IMR-90 (cell line): Measurements from ENCODE around the gene FOXF1. TPM values are rescaled to one million over a fixed set of nuclear protein-coding genes. Genes with fewer than 3 reads are reported as not detected.

Experiments used
- ATAC-seq: fragments of 200-7000 bp; cut with Tn5 transposase; 2 replicates; pipeline ENCODE4 v1.9.1; 2020; ENCODE audit warnings: low read depth, mild to moderate bottlenecking, moderate library complexity
- BruUV-seq: library from RNA; stranded (reverse); fragments of 400-500 nt; replicated peaks from 2 replicates; lab custom pipeline; 2021; lab: Mats Ljungman, UMichigan
- CTCF ChIA-PET: fragments of 300-600 bp; formaldehyde crosslinking; extraction: SDS; loops from one replicate; lab custom pipeline; 2021; ENCODE audit warnings: antibody characterized with exemption; lab: Yijun Ruan, JAX
- POLR2A ChIA-PET: fragments of 300-600 bp; sonication (Branson Sonifier 250); formaldehyde crosslinking; loops from one replicate; lab custom pipeline; 2022; ENCODE audit warnings: antibody characterized with exemption; ENCODE audit not compliant: unreplicated experiment; lab: Charles Lee
- DNase-seq: peaks from one replicate; pipeline ENCODE4 v3.0.0; 2013
- H2AFZ ChIP-seq: replicated peaks from 2 replicates; pipeline ENCODE3; 2013; ENCODE audit warnings: low read length, mild to moderate bottlenecking; ENCODE audit not compliant: poor library complexity
- H2AK5ac ChIP-seq: 2 replicates; pipeline ENCODE4 v1.6.1; 2013; ENCODE audit warnings: low read depth, low read length, inconsistent platforms
- H2AK9ac ChIP-seq: replicated peaks from 2 replicates; pipeline ENCODE3; 2013; ENCODE audit warnings: mild to moderate bottlenecking, low read depth, low read length, moderate library complexity; ENCODE audit not compliant: poor library complexity
- H2BK120ac ChIP-seq: 2 replicates; pipeline ENCODE4 v1.6.1; 2013; ENCODE audit warnings: low read depth, low read length, inconsistent platforms
- H2BK15ac ChIP-seq: 3 replicates; pipeline ENCODE4 v1.6.1; 2013; ENCODE audit warnings: low read depth, low read length, inconsistent platforms
- H2BK20ac ChIP-seq: 2 replicates; pipeline ENCODE4 v1.6.1; 2013; ENCODE audit warnings: low read depth, mild to moderate bottlenecking, inconsistent platforms, low read length, moderate library complexity
- H2BK5ac ChIP-seq: 2 replicates; pipeline ENCODE4 v1.6.1; 2013; ENCODE audit warnings: mild to moderate bottlenecking, low read depth, low read length, inconsistent platforms; ENCODE audit not compliant: poor library complexity, severe bottlenecking
- H3K14ac ChIP-seq: replicated peaks from 2 replicates; pipeline ENCODE4 v1.6.1; 2013; ENCODE audit warnings: low read depth, low read length, inconsistent platforms
- H3K18ac ChIP-seq: 2 replicates; pipeline ENCODE4 v1.6.1; 2013; ENCODE audit warnings: low read depth, low read length, control low read depth
- H3K23ac ChIP-seq: 2 replicates; pipeline ENCODE4 v1.6.1; 2013; ENCODE audit warnings: low read depth, low read length, inconsistent platforms
- H3K27ac ChIP-seq: 2 replicates; pipeline ENCODE4 v1.5.1; 2013; ENCODE audit warnings: mild to moderate bottlenecking, control low read depth, low read length; ENCODE audit not compliant: insufficient read depth
- H3K27me3 ChIP-seq: 2 replicates; pipeline ENCODE4 v1.6.1; 2013; ENCODE audit warnings: low read length; ENCODE audit not compliant: control insufficient read depth, insufficient read depth
- H3K36me3 ChIP-seq: 2 replicates; pipeline ENCODE4 v1.6.1; 2013; ENCODE audit warnings: low read length, mixed read lengths; ENCODE audit not compliant: control insufficient read depth, insufficient read depth
- H3K4ac ChIP-seq: 2 replicates; pipeline ENCODE4 v1.6.1; 2013; ENCODE audit warnings: low read depth, low read length, inconsistent platforms
- H3K4me1 ChIP-seq: 2 replicates; pipeline ENCODE4 v1.6.1; 2013; ENCODE audit warnings: low read length, mixed read lengths; ENCODE audit not compliant: control insufficient read depth, insufficient read depth
- H3K4me2 ChIP-seq: 2 replicates; pipeline ENCODE4 v1.6.1; 2013; ENCODE audit warnings: low read depth, mild to moderate bottlenecking, control low read depth, low read length, moderate library complexity
- H3K4me3 ChIP-seq: 2 replicates; pipeline ENCODE4 v1.5.1; 2013; ENCODE audit warnings: low read depth, mild to moderate bottlenecking, control low read depth, low read length, moderate library complexity; ENCODE audit not compliant: insufficient read depth
- H3K56ac ChIP-seq: 2 replicates; pipeline ENCODE4 v1.6.1; 2013; ENCODE audit warnings: low read length, inconsistent platforms; ENCODE audit not compliant: insufficient read depth; ENCODE audit errors: extremely low read depth
- H3K79me1 ChIP-seq, 2 experiments: 2 replicates each; pipeline ENCODE4 v1.6.1; 2013; ENCODE audit warnings: low read length in 2 of 2, inconsistent platforms in 1 of 2, low read depth in 1 of 2
- H3K9ac ChIP-seq: 2 replicates; pipeline ENCODE4 v1.6.1; 2013; ENCODE audit warnings: low read depth, low read length, control low read depth
- H3K9me1 ChIP-seq: 2 replicates; pipeline ENCODE4 v1.6.1; 2013; ENCODE audit warnings: low read length, inconsistent platforms; ENCODE audit not compliant: insufficient read depth
- H3K9me3 ChIP-seq: 2 replicates; pipeline ENCODE4 v1.6.1; 2013; ENCODE audit warnings: low read length; ENCODE audit not compliant: control insufficient read depth, insufficient read depth
- H4K20me1 ChIP-seq: 2 replicates; pipeline ENCODE4 v1.6.1; 2013; ENCODE audit warnings: low read length, inconsistent platforms; ENCODE audit not compliant: insufficient read depth
- H4K5ac ChIP-seq: 2 replicates; pipeline ENCODE4 v1.6.1; 2013; ENCODE audit warnings: mild to moderate bottlenecking, low read depth, low read length, control low read depth
- H4K8ac ChIP-seq, 2 experiments: 2 replicates each; pipeline ENCODE4 v1.6.1; 2013; ENCODE audit warnings: low read depth in 2 of 2, low read length in 2 of 2, control low read depth in 1 of 2, inconsistent platforms in 1 of 2
- H4K91ac ChIP-seq: 2 replicates; pipeline ENCODE4 v1.6.1; 2013; ENCODE audit warnings: low read depth, low read length, inconsistent platforms; ENCODE audit not compliant: insufficient read depth
- BHLHE40 ChIP-seq: fragments of 150-350 bp; IDR thresholded peaks from 2 replicates; pipeline ENCODE4 v1.6.1; 2016; ENCODE audit warnings: mild to moderate bottlenecking, low read depth, low read length
- CEBPB ChIP-seq: IDR thresholded peaks from 2 replicates; pipeline ENCODE4 v1.6.1; 2012; ENCODE audit warnings: low read depth, low read length, improper control_type of control experiment
- CHD1 ChIP-seq: IDR thresholded peaks from 2 replicates; pipeline ENCODE4 v1.6.1; 2012; ENCODE audit warnings: low read depth, low read length, improper control_type of control experiment
- FOS ChIP-seq: fragments of 150-350 bp; IDR thresholded peaks from 2 replicates; pipeline ENCODE4 v1.6.1; 2016; ENCODE audit warnings: low read depth, low read length
- MAFK ChIP-seq: IDR thresholded peaks from 2 replicates; pipeline ENCODE4 v1.6.1; 2012; ENCODE audit warnings: low read depth, low read length, improper control_type of control experiment
- MAZ ChIP-seq: IDR thresholded peaks from 2 replicates; pipeline ENCODE4 v1.6.1; 2012; ENCODE audit warnings: low read depth, mild to moderate bottlenecking, low read length, improper control_type of control experiment, moderate library complexity, borderline replicate concordance
- MXI1 ChIP-seq: IDR thresholded peaks from 2 replicates; pipeline ENCODE4 v1.6.1; 2012; ENCODE audit warnings: low read depth, mild to moderate bottlenecking, low read length, moderate library complexity, borderline replicate concordance
- NFE2L2 ChIP-seq: fragments of 150-350 bp; IDR thresholded peaks from 2 replicates; pipeline ENCODE4 v1.6.1; 2016; ENCODE audit warnings: low read depth, mild to moderate bottlenecking, low read length
- POLR2A ChIP-seq: IDR thresholded peaks from 2 replicates; pipeline ENCODE4 v1.6.1; 2012; ENCODE audit warnings: mild to moderate bottlenecking, low read depth, low read length
- RAD21 ChIP-seq: IDR thresholded peaks from 2 replicates; pipeline ENCODE4 v1.6.1; 2012; ENCODE audit warnings: low read length, improper control_type of control experiment
- RCOR1 ChIP-seq: IDR thresholded peaks from 2 replicates; pipeline ENCODE4 v1.6.1; 2012; ENCODE audit warnings: mild to moderate bottlenecking, low read length, improper control_type of control experiment; ENCODE audit not compliant: insufficient replicate concordance
- RFX5 ChIP-seq: IDR thresholded peaks from 2 replicates; pipeline ENCODE4 v1.8.0; 2012; ENCODE audit warnings: low read depth, mild to moderate bottlenecking, low read length, moderate library complexity
- SMC3 ChIP-seq: fragments of 150-350 bp; IDR thresholded peaks from 2 replicates; pipeline ENCODE4 v1.6.1; 2016; ENCODE audit warnings: low read depth, mild to moderate bottlenecking, antibody characterized with exemption, low read length, moderate library complexity
- WGBS, 2 experiments: methylation state at CpG; one replicate each; pipeline versions ENCODE4 v1.1.5 to v1.1.7; 2013; ENCODE audit warnings: missing lambda C conversion rate in 2 of 2; ENCODE audit not compliant: insufficient read length in 1 of 2; ENCODE audit errors: extremely low coverage in 2 of 2; 5-methylcytosine and 5-hydroxymethylcytosine counted together
- dilution Hi-C: fragments of 300-500 bp; cut with HindIII; formaldehyde crosslinking; loops from one replicate; pipeline ENCODE4 v1.14.3; 2018; ENCODE audit warnings: low sequenced_read_pairs; ENCODE audit not compliant: unreplicated experiment
- in situ Hi-C: fragments of 300-500 bp; cut with MboI; formaldehyde crosslinking; loops from 3 replicates; pipeline ENCODE4 v1.14.3; 2019; ENCODE audit warnings: low sequenced_read_pairs, inconsistent platforms, mixed read lengths
- intact Hi-C: fragments of 100-400 bp; cut with micrococcal nuclease; formaldehyde crosslinking; loops from 2 replicates; pipeline ENCODE4 v1.10.0; 2022
- polyA plus RNA-seq, 3 experiments: library from polyadenylated mRNA; depleted of rRNA; stranded (reverse); fragments of >200 nt; gene quantifications; 2 replicates each; pipeline ENCODE4 v1.2.3, GENCODE V29; 2012; ENCODE audit warnings: low replicate concordance in 1 of 3
- total RNA-seq: library from RNA; depleted of rRNA; stranded (reverse); fragments of >200 nt; gene quantifications from 2 replicates; pipeline ENCODE4 v1.2.3, GENCODE V29; 2012
- TF ChIP-seq, protein P1 (sequence below): fragments of 150-350 bp; IDR thresholded peaks from 2 replicates; pipeline ENCODE4 v1.6.1; 2016; ENCODE audit warnings: low read depth, mild to moderate bottlenecking, low read length, moderate library complexity, borderline replicate concordance
- TF ChIP-seq, protein P2 (sequence below): fragments of 150-350 bp; IDR thresholded peaks from 2 replicates; pipeline ENCODE4 v1.6.1; 2017; ENCODE audit warnings: mild to moderate bottlenecking, antibody characterized with exemption, low read length, low read depth
- TF ChIP-seq, protein P3 (sequence below): conservative IDR thresholded peaks from 2 replicates; pipeline ENCODE4 v1.5.1; 2012; ENCODE audit warnings: mild to moderate bottlenecking, low read depth, low read length, improper control_type of control experiment

The FOXF1 gene
- total and polyA plus RNA-seq, 2 of the 4 experiments (the other 2 are of a cell fraction), result 2.7 to 33.0 TPM

DNA sequence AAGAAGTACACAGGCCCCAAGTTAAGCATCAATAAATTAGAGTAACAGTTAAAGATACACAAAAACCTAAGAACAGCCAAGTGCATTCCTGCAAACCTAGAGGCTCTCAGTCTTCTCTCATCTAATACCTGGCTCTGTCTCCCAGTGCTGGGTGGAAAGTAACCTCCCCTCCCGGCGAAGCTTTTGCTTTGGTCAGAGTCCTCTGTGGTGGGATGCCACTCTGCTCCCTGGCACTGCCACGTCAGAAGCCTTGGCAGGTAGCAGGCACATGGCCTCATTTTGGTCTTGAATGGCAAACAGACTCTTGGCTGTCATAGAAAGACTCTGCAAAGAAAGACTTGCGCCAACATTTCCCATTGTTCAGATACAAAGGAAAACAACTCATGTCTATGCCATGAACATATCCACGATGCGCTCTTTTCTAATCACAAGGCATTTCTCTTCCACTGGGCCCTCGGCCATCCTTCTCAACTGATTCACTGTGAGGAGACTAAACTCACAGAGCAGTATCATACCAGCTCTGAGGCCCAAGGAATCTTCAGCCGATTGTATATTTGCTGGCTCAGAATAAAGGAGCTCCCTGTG lies 23.5 kb downstream of the FOXF1 start:
- intact Hi-C loops (no loop called here), in situ Hi-C loops (no loop called here), dilution Hi-C loops (no loop called here)
- no peak overlapping the region for H2BK120ac ChIP-seq
- no peak overlapping the region for H2BK15ac ChIP-seq
- H3K23ac ChIP-seq, result no peak overlapping the region
- no peak overlapping the region for H4K8ac ChIP-seq
- H3K36me3 ChIP-seq, result peaks cover 20% of the 10 kb centered on the region
- H4K5ac ChIP-seq, result no peak overlapping the region
- no TSS peak for BruUV-seq
- no peaks in the 10 kb centered on the region for H3K9me3 ChIP-seq
- no peak overlapping the region for H3K4me2 ChIP-seq
- 87% methylated on average over 3 of the region's 8 CpGs; no CpG with 5 or more reads in 1 of the 2 experiments for WGBS, 2 experiments
- DNase-seq, result no peak
- H3K27ac ChIP-seq, result no peak overlapping the region
- ChIA-PET POLR2A (interaction anchor here (0.5 kb wide), 1 partner anchor 529 kb away, joined by 3 read pairs; no protein-coding TSS in a partner anchor), CTCF (no interaction called here)
- no peaks in the 10 kb centered on the region for H3K79me1 ChIP-seq
- H3K4me1 ChIP-seq, result no peaks in the 10 kb centered on the region
- H4K91ac ChIP-seq, result no peak overlapping the region
- H2BK5ac ChIP-seq, result no peak overlapping the region
- H2AK5ac ChIP-seq, result no peak overlapping the region
- no peak for TF ChIP-seq RFX5
- no peak for TF ChIP-seq MAFK
- TF ChIP-seq NFE2L2, result no peak
- no peak for TF ChIP-seq FOS
- no peak for TF ChIP-seq POLR2A
- TF ChIP-seq CHD1, result no peak
- no peak for TF ChIP-seq RAD21
- TF ChIP-seq SMC3, result no peak
- TF ChIP-seq, protein P1, sequence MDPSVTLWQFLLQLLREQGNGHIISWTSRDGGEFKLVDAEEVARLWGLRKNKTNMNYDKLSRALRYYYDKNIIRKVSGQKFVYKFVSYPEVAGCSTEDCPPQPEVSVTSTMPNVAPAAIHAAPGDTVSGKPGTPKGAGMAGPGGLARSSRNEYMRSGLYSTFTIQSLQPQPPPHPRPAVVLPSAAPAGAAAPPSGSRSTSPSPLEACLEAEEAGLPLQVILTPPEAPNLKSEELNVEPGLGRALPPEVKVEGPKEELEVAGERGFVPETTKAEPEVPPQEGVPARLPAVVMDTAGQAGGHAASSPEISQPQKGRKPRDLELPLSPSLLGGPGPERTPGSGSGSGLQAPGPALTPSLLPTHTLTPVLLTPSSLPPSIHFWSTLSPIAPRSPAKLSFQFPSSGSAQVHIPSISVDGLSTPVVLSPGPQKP, result no peak
- TF ChIP-seq BHLHE40, result no peak
- no peak for TF ChIP-seq CEBPB
- TF ChIP-seq MXI1, result no peak
- no peak for TF ChIP-seq RCOR1
- TF ChIP-seq, protein P2, sequence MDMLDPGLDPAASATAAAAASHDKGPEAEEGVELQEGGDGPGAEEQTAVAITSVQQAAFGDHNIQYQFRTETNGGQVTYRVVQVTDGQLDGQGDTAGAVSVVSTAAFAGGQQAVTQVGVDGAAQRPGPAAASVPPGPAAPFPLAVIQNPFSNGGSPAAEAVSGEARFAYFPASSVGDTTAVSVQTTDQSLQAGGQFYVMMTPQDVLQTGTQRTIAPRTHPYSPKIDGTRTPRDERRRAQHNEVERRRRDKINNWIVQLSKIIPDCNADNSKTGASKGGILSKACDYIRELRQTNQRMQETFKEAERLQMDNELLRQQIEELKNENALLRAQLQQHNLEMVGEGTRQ, result no peak
- TF ChIP-seq, protein P3, sequence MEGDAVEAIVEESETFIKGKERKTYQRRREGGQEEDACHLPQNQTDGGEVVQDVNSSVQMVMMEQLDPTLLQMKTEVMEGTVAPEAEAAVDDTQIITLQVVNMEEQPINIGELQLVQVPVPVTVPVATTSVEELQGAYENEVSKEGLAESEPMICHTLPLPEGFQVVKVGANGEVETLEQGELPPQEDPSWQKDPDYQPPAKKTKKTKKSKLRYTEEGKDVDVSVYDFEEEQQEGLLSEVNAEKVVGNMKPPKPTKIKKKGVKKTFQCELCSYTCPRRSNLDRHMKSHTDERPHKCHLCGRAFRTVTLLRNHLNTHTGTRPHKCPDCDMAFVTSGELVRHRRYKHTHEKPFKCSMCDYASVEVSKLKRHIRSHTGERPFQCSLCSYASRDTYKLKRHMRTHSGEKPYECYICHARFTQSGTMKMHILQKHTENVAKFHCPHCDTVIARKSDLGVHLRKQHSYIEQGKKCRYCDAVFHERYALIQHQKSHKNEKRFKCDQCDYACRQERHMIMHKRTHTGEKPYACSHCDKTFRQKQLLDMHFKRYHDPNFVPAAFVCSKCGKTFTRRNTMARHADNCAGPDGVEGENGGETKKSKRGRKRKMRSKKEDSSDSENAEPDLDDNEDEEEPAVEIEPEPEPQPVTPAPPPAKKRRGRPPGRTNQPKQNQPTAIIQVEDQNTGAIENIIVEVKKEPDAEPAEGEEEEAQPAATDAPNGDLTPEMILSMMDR, result no peak
- TF ChIP-seq MAZ, result no peak
- no peak overlapping the region for H3K9ac ChIP-seq
- ATAC-seq, result no peak
- no peak overlapping the region for H3K4ac ChIP-seq
- no peak overlapping the region for H2BK20ac ChIP-seq
- H3K4me3 ChIP-seq, result no peak overlapping the region
- H3K56ac ChIP-seq, result no peak overlapping the region
- no peaks in the 10 kb centered on the region for H3K9me1 ChIP-seq
- H3K14ac ChIP-seq, result no peak overlapping the region
- H2AK9ac ChIP-seq, result no peak overlapping the region
- no peak overlapping the region for H3K18ac ChIP-seq
- H4K20me1 ChIP-seq, result no peaks in the 10 kb centered on the region
- no peak overlapping the region for H2AFZ ChIP-seq
- no peaks in the 10 kb centered on the region for H3K27me3 ChIP-seq
